GM19467 (cell line): ENCODE data around the gene UBA5.

Experiments
- ATAC-seq: cut with Tn5 transposase; IDR thresholded peaks from one replicate; pipeline ENCODE4 v1.9.1; 2021; ENCODE audit warnings: mild to moderate bottlenecking, moderate library complexity; ENCODE audit not compliant: unreplicated experiment

Gene UBA5

GRCh38 chr3:132652640-132653270, 7.4 kb upstream of the UBA5 start:
- no peak for ATAC-seq

- no peak for ATAC-seq
Observed at GRCh38 chr3:132654190-132654589, 5.9 kb upstream of the UBA5 start.

DNA sequence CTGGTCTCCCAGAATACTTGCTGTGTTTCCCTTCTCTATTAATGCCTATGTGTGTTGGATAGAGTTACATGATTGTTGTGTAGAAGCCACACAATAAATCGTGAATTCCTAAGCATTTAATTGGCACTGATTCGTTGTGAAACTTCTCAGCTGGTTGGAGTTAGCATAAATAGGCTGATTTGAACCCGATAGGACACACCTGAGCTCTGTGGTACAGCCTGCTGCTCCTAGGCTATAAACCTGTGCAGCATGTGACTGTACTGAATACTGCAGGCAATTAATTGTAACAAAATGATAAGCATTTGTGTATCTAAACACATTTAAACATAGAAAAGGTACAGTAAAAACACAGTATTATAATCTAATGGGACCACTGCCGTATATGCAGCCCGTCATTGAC, 5.4 kb upstream of the UBA5 start:
- no peak for ATAC-seq

GRCh38 chr3:132655471-132655870, 4.7 kb upstream of the UBA5 start:
- ATAC-seq, result no peak

GRCh38 chr3:132657869-132658747, 2.0 kb upstream of the UBA5 start:
- ATAC-seq, result no peak

DNA sequence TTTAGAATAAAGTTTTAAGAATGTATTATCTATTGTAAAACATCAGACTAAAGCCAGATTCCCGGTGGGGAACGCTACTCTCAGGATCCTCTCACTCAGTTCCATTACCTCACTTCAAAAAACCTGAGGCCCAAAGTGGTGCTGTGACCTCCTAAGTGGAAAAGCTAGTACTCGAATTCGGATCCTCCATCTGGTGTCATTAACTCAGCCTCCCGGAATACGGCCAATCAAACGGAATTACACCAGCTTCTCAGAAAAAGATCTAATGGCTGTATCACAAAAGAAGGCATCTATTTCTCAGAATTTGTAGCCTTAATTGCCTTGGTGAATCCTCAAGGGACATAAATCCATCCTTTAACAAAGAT, 1.1 kb upstream of the UBA5 start:
- no peak for ATAC-seq

DNA sequence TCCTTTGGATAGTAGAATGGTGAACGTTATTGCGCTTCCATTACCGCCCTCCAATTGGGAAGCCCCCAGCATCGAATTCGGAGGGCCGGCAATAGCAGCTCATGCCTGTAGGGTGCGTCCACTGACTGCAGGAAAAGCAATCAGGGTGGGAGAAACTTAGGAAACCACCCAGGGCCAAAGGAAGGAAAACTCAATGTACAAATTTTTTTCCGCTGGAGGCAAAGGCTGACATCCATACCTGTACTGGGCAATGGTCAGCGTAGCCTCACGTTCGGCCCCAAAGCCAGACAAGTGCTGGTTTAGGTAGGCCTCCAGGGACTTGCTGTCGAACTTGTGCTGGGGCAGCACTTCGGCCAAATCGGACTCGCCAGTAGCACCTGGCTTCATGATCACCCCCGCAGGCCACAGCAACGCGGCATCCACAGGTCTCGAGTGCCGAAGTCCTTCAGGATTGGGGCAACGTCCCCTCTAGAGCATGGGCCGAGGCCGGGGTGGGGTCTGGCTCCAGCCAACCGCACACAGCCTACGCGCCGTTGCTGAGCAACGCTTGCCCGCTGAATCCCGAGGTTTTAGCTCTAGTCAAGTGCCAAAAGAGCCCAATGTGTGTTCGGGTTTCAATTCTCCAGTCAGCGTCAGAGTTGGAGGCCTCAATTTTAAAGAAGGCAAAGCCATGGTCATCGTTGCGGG, 621 bp upstream of the UBA5 start, which contains the start of gene ACAD11:
ACAD11 (minus strand) TSS at position 445 of the 687 bp plus-strand sequence; CDS start at position 387, 58 bp downstream.
- ATAC-seq, result peak; percentile 51

GRCh38 chr3:132660811-132661070, 612 bp downstream of the UBA5 start:
- no peak for ATAC-seq

DNA sequence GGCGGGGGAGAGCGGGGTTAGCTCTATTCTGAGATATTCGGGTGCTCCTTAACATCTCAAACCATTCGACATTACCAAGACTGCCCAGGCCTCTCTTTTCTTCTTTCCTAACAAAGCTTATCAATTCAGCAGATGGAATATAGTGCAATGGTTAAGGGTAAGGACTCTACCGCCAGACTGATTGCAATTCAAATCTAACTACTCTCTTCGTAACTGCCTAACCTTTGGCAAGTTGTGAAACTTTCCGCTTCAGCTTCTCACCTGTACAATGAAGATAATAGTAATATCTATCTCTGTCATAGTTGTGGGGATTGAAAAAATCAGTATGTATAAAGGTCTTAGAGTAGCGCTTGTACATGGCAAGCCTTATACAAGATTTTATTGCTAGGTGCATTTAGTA, 972 bp downstream of the UBA5 start:
- ATAC-seq, result no peak

- ATAC-seq, result no peak
Observed at GRCh38 chr3:132662212-132662611, 2.1 kb downstream of the UBA5 start.

GRCh38 chr3:132665230-132665745, 5.2 kb downstream of the UBA5 start:
- ATAC-seq, result no peak

DNA sequence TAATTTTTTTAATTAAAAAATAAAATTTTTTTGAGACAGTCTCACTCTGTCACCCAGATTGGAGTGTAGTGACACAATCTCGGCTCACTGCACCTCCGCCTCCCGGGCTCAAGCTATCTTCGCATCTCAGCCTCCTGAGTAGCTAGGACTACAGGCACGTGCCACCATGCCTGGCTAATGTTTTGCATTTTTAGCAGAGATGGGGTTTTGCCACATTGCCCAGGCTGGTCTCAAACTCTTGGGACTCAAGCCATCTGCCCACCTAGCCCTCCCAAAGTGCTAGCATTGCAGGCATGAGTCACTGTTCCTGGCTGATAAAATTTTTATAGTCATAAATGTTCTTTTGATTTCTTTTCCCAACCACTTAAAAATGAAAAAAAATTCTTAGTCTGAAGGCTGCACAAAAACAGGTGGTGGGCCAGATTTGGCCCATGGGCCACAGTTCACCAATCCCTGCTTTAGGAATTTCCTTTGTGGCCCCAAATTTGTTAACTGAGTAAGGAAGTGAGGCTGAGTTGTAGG, 9.2 kb downstream of the UBA5 start:
- ATAC-seq, result no peak

DNA sequence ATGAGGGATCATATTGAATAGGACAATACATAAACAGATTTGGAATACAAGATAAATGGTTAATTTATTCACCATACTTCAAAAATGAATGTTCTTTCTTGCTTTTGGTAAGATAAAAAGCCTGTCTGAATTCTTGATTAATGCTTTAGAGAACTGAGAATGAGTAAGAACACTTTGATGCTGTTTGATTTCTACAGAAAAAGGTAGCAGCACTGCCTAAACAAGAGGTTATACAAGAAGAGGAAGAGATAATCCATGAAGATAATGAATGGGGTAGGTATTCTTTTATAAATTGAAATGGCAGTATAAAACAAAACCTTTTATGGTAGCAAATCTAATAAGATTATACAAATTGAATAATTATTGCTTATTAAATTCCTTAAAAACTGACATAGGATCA, 15.3 kb downstream of the UBA5 start:
- ATAC-seq, result no peak

GRCh38 chr3:132679911-132680310, 19.8 kb downstream of the UBA5 start:
- ATAC-seq, result no peak

DNA sequence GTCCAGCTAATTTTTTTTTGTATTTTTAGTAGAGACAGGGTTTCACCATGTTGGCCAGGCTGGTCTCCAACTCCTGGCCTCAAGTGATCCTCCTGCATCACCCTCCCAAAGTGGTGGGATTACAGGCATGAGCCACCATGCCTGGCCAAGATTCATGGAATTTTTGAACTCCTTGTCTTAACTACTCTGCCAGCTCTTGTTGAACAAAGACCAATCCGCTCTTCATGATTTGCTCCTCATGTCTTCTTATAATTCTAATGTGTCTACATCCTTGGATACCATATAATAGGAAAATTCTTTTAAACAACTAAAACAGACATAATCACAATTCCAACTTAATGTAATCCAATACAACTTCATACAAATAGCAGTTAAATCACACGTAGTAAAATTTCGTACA, 21.3 kb downstream of the UBA5 start:
- ATAC-seq, result no peak

GRCh38 chr3:132682201-132682600, 22.1 kb downstream of the UBA5 start:
- ATAC-seq, result no peak

- no peak for ATAC-seq
Observed at GRCh38 chr3:132690040-132690439, 29.9 kb downstream of the UBA5 start.

GRCh38 chr3:132694991-132695390, 34.9 kb downstream of the UBA5 start:
- ATAC-seq, result no peak

GRCh38 chr3:132695422-132695821, 35.3 kb downstream of the UBA5 start:
- ATAC-seq, result no peak

GRCh38 chr3:132703733-132704132, 43.6 kb downstream of the UBA5 start:
- ATAC-seq, result no peak

GRCh38 chr3:132709761-132710160, 49.6 kb downstream of the UBA5 start:
- no peak for ATAC-seq

DNA sequence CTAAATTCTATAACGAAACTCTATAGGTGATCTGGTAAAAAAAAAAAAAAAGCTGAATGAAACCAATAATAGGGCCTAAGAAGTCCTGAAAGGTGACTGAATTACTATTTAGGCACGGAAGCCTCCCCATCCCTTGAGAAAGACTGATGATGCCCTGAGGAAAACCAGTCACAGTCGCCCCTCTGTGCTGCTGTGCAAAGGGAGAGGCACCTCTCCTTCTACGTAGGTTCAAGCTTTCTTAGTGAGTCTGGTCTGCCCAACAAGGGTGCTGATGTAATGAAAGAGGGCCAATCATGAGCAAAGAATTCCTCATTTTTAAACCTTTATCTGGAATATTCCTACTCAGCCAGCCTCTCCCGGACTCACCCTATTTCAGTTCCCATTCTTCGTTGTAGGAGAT, 50.2 kb downstream of the UBA5 start:
- no peak for ATAC-seq
